ENCODE data around the gene CADPS.

The CADPS gene

DNA sequence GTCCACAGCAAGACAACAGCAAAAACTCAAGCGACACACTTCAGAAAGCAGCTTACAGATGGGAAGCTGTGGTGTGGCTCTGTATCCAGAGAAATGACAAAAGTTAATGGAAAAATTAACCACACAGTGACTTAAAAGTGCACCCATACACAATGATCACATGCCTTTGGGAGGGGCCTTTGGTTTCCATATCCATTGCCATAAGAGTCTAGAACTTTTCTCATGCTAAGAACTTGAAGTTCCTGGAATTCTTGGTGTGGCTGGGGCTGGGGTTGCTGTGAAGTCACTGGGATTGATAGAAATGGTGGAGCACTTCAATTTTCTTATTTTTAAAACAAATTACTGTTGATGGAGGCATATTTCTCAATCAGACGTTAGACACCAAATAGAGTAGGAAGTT is 393.3 kb downstream of the CADPS start:
- DNase-seq, result no peak

DNA sequence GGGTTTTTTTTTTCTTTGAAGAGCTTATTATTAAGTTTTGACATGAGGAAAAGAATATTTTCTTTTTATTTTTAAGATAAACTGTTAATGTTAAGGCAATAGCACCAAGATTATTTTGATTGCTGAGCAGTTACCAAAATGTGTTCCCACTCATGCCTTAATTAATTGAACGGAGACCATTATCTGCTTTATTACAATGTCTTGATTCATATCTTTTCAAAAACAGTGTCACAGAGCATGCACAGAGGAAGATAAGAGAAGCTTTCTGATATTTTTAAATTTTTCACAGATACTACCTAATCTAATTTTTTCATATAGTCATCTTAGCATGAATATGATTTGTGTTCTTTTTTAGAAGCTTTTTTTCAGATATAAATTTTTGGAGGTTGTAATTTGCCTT is 395.2 kb downstream of the CADPS start:
- DNase-seq, result no peak

DNA sequence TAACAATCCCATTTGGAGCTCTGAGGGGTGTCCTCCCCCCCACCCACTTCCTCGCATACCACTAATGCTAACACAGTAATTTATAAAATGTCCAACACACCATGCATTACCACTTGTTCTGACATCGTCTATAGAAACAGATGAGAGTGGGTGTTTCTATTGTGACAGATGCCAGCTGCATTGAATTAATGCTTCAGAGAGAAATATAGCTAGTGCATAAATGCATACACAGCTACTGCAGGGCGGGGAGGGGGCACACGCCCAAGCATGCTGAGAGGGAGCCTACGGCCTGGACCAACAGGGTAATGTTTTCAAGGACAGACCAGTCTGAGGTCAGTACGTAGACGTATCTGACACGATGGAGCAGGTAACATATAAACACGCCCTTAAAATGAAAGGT is 395.9 kb downstream of the CADPS start:
- no peak for DNase-seq

- no peak for DNase-seq
Measured at GRCh38 chr3:62475306-62475705, 399.9 kb downstream of the CADPS start.

GRCh38 chr3:62467966-62468722 is 407.1 kb downstream of the CADPS start:
- DNase-seq, result no peak

- no peak for DNase-seq
Measured at GRCh38 chr3:62462788-62463187, 412.4 kb downstream of the CADPS start.

DNA sequence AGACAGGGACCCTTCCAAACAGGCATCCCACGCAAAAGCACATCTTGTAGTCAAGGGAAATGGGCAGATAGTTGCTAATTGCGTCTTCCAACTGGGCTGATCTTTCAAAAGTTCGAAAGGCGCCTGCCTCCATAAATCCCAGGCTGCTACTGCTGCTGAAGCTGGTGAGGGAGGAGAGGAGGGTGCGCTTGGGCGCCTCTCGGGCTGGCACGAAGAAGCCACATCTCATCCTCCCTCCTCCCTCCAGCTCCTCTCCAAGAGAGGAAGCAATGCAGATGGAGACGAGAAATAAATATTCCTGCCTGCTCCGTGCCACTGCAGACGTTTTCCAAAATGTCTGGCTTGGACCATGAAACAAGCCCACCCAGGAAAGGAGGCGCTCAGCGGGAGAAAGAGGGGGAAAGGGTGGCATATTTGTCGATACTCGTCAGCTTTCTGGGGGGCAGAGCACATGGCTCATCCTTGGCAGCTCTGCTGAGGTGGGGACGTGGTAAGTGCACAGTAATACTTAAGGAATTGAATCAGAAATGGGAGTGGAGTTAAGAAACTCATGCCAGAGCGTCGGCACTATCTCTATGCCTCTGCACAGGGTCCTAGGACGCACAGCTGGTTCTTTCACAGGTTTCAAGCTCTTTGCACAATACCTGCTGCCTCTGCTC is 413.0 kb downstream of the CADPS start:
- DNase-seq, result no peak

DNA sequence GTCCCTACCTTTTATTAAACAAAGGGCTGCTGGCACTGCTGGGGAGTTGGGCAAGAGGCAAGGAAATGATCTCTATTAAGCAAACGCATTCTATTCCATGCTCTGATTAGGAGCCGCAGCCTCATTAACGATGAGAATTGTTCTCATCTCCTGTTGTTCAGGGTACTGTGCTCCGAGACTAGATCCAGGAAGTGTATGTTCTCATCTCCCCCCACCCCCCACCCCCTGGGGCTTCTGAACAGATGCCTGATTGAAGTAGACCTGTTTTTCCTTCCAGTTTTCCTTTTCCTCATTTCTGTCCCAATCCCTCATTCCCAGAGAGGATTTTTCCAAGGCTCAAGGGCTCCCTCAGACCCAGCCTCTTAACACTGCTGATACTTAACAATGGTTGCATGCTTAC is 420.3 kb downstream of the CADPS start:
- no peak for DNase-seq

GRCh38 chr3:62453448-62453847 is 421.8 kb downstream of the CADPS start:
- no peak for DNase-seq

- no peak for DNase-seq
Measured at GRCh38 chr3:62451211-62451887, 423.9 kb downstream of the CADPS start.

DNA sequence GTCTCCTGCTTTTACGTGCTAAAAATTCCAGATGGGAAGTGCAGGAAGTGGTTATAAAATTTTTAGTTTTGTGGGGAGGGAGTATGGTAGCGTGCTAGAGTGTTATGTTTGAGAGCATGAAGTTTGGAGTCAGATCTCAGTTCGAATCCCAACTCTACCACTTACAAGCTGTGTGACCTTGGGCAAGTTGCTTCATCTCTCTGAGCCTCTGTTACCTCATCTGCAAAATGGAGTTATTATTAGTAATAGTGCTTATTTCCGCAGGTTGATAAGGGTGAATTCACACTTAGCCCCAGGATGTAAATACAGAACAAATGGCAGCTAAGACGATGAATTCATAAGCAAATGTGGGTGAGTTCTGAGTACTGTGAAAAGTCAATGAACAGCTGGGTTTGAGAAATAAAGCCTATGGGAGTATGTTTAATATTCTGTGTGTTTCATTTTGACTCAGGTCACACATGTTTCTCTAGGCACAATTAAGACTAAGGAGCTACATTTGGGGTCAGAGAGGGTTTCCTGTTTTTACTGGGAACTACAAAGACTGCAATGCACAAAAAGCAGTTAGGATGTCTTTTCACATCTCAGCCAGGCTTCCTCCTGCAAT is 428.8 kb downstream of the CADPS start:
- no peak for DNase-seq

DNA sequence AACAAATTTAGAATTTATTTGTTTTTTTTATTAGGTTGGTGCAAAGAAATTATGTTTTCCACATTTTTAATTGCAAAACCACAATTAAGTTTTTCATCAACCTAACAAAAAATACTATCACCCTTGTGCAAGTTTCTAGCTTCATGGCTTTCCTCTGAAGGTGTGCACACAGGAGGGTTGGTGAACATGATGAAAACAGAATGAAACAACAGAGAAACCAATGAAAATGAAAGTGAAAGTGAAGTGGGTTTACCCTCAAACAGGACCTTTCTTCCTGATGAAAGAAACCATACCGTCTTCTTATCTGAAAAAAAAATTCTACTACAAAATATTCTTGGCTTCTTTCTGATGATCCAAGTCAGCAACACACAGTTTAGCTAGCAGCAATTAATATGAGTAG is 429.9 kb downstream of the CADPS start:
- no peak for DNase-seq

- no peak for DNase-seq
Measured at GRCh38 chr3:62439978-62440377, 435.2 kb downstream of the CADPS start.

DNA sequence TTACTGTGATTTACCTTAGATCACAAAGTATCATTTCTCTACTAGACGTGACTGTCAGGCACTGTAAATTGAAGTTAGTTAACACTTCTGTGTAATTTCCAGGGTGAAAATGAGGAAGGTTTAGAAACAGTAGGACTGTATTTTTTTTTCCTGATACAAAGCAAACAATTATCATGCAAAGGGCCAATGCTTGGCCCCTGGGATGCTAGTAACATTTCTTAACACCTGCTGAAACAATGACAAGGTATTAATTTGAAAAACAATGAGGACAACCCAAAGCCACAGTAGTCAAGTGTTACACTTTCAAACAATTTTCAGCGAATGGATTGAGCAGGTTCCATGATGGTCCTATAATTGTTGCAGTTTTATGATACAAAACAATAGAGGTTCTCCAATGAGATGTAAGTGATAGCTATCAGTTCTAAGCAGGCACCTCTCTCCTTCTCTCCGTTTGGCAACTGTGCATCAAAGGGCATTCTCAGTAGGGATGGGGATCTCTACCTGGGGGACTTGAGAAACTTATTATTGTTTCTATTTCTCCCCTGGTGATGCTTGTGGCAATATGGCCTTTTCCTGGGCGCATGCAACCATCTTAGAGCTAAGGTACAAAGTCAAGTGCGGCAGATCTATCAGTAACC is 435.9 kb downstream of the CADPS start:
- no peak for DNase-seq

DNA sequence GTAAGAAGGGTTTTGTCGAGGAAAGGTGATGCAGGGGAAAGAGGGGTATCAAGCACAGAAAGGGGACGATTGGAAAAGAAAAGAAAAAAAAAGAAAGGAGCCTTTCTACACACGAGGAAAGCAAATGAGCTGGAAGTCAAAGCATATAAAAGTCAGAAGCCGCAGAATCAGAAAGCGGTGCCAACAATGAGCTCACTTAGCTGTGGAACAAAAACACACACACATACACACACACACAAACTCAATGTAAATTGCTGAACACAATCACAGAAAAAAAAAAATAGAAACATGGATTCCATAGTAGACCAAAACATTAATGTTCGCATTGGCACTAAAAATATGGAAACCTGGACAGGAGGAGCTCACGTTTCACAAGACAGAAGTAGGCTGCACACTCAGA is 438.4 kb downstream of the CADPS start:
- DNase-seq, result no peak

- DNase-seq, result no peak
Measured at GRCh38 chr3:62433396-62433795, 441.8 kb downstream of the CADPS start.

DNA sequence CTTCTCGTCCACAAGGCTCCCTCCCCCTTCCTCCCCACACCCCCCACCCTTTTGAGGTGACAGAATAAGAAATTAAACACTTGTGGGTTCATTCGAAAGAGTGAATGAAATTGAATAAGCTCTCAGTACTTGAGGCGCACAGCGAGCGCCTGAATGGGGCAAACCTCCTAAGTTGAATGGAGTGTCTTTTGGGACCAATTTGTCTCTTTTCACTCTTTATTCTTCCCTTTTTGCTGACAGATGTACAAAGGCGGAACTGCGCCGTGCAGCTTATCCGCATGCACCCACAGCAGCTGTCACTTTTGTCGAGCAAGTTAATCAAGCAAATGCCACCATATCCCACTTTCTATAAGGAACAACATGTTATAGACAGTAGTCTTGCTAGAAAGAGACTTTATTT is 454.0 kb downstream of the CADPS start:
- no peak for DNase-seq

DNA sequence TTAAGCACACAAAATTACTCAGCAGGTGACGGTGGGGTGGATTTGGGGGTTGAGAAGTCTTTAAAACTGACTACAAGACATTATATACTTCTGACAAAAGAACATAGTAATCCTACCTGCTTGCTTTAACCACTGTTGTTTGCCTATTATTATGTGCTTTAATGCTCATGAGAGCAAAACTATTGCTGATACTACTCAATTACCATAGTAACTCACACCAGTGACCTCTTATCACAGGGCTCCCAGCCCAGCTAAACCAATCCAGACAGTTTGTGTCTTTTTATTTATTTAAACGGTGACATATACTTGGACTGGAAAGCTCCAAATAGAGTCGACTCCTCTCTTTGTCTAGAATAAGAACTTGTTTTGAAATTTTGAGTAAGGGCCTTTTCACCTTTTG is 459.1 kb downstream of the CADPS start:
- no peak for DNase-seq

GRCh38 chr3:62415312-62415801 is 459.9 kb downstream of the CADPS start:
- DNase-seq, result no peak

GRCh38 chr3:62414786-62415185 is 460.4 kb downstream of the CADPS start:
- DNase-seq, result no peak

- no peak for DNase-seq
Measured at GRCh38 chr3:62413687-62414086, 461.5 kb downstream of the CADPS start.

DNA sequence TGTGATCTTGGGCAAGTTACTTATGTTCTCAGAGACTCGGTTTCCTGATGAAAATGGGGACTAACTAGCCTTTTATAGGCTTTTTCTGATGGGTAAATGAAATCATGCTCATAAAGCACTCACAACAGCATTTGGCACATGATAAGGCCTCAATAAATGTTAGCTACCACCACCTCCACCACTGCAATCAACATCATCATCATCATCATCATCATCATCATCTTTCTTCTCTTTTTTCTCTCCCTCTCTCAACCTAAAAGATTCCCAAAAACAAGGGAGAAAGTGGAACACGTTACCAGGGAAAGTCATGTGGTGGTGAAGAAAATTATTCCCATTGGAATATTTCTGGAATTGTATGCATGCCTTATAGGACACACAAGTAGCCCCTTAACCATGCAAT is 468.3 kb downstream of the CADPS start:
- DNase-seq, result no peak

DNA sequence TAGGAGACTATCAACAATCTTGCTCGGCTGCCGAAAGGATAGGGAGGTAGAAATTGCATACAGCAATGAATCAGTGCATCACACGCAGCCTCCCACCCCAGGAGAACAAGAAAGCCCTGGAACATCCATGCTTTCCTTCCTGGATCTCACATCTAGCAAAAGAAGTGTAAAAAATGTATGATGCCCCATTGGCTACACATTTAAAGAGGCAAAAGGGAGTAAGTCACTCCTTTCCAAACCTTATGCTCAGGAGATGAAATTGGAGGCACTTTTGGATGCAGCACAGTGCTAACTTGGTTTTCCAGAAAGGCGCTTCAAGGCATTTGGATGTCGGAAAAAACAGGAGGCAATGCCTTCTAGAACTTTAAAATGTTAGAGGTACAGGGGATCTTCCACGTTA is 469.6 kb downstream of the CADPS start:
- no peak for DNase-seq
